NCI-H2196 treated with DMSO at 0.1 percent for 48 hours (cell line): ENCODE data around the gene ZBP1.
"Not testable (repeated sequence)": the region's sequence is repeated elsewhere in the genome, so short reads cannot be mapped to it uniquely, and the experiment has no call there.

Source experiments
- DNase-seq: peaks from one replicate; lab custom pipeline; 2025; ENCODE audit not compliant: unreplicated experiment; lab: John Stamatoyannopoulos, UW

ZBP1 gene

GRCh38 chr20:57647933-57648785 is 27.9 kb upstream of the ZBP1 start:
- DNase-seq, result no peak

- DNase-seq, result no peak
Observed at GRCh38 chr20:57647006-57647932, 27.0 kb upstream of the ZBP1 start.

DNA sequence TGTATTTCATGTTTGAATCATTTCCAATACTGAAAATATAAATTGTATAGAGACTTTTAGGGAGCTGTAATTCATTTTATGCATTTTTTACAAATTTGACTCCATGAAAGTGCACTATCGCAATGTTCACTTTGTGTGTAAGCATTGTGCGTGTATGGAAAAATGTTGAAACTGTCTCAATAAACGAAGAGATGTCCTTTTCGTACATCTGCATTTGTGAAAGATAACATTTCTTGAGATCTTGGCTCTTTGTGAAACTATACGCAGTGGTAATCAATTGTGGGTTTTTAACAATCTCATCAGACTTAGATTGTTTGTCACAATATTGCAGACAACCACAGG is 18.6 kb upstream of the ZBP1 start:
- no peak for DNase-seq

DNA sequence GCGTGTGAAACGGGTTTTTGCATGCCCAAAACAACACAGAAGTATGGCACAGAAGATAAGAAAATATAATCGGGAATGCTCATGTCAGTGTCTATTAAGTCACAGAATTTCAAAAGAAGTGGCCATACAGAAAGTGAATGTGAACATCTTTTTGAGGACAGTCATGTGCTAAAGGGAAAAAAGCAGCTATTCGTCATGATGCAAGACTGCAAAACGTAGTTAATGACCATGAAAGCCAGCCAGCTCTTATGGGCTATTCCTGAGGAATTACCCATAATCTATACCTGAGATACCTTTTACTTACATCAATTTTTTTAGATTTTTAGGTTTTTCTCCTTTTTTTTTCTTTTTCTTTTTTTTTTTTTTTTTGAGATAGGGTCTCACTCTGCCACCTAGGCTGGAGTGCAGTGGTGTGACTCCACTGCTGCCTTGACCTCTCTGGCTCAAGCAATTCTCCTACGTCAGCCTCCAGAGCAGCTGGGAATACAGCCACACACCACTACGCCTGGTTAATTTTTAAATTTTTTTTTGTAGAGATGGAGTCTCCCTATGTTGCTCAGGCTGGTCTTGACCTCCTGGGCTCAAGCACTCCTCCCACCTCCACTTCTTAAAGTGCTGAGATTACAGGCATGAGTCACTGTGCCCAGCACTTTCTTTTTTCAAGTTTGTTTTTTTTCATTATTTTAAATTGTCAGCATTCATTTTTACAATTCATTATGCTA is 18.1 kb upstream of the ZBP1 start:
- DNase-seq, result no peak

GRCh38 chr20:57633945-57634491 is 13.8 kb upstream of the ZBP1 start:
- no peak for DNase-seq

- no peak for DNase-seq
Observed at GRCh38 chr20:57632286-57632685, 12.1 kb upstream of the ZBP1 start.

- DNase-seq, result no peak
Observed at GRCh38 chr20:57630061-57630460, 9.8 kb upstream of the ZBP1 start.

DNA sequence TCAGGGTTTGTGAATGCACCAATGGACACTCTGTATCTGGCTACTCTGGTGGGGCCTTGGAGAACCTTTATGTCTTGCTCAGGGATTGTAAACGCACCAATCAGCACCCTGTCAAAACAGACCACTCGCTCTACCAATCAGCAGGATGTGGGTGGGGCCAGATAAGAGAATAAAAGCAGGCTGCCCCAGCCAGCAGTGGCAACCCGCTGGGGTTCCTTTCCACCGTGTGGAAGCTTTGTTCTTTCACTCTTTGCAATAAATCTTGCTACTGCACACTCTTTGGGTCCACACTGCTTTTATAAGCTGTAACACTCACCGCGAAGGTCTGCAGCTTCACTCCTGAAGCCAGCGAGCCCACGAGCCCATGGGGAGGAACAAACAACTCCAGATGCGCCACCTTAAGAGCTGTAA is 9.3 kb upstream of the ZBP1 start:
- not testable (repeated sequence) for DNase-seq

- DNase-seq, result not testable (repeated sequence)
Observed at GRCh38 chr20:57628962-57629308, 8.7 kb upstream of the ZBP1 start.

DNA sequence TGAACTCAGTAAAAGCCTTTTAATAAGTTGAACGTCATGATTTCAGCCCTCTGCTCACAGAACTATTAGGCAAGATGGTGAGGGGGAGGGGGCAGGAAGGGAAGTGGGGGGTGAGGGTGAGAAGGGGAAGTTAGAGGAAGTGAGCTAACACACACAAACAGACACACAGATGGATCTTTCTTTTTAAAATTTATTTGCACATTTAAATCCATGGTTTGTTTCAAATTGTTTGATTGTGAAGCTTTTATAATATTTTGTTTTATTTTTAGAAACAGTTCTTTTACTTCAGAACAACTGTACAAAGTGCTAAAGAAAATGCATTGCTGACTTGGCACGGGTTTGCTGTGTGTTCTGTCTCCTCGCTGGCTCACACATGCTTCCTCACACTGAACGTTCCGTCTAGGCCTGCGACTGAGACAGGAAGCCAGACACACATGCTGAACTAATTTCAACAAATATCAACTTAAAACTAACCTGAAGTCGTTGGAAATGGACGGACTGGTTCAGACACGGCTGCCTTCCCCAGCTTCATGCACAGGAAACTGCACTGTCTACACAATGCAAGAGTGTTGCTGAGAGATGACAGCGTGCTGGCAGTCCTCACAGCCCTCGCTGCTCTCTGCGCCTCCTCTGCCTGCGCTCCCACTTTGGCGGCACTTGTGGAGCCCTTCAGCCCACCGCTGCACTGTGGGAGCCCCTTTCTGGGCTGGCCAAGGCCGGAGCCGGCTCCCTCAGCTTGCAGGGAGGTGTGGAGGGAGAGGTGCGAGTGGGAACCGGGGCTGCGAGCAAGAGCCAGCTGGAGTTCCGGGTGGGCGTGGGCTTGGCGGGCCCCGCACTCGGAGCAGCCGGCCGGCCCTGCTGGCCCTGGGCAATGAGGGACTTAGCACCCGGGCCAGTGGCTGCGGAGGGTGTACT is 8.1 kb upstream of the ZBP1 start:
- no peak for DNase-seq

DNA sequence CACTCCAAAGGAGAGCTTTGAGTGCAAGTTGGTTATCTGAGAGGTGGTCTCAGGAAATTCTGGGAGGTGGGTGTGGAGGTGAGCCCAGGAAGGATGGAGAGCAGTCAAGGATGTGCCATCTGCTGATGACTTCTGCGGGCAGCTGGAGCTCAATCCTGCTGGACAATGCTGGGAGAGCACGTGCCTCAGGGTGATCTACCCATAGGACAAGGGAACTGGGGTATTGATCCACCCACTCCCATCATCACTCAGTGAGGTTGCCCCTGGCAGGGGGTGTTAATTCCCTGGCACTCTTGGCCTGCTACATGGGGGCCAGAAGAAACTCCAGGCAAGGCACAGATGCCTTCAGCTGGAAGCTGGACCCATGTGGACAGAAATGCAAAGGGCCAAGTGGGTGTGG is 7.1 kb upstream of the ZBP1 start:
- DNase-seq, result no peak

- no peak for DNase-seq
Observed at GRCh38 chr20:57625978-57626377, 5.8 kb upstream of the ZBP1 start.

DNA sequence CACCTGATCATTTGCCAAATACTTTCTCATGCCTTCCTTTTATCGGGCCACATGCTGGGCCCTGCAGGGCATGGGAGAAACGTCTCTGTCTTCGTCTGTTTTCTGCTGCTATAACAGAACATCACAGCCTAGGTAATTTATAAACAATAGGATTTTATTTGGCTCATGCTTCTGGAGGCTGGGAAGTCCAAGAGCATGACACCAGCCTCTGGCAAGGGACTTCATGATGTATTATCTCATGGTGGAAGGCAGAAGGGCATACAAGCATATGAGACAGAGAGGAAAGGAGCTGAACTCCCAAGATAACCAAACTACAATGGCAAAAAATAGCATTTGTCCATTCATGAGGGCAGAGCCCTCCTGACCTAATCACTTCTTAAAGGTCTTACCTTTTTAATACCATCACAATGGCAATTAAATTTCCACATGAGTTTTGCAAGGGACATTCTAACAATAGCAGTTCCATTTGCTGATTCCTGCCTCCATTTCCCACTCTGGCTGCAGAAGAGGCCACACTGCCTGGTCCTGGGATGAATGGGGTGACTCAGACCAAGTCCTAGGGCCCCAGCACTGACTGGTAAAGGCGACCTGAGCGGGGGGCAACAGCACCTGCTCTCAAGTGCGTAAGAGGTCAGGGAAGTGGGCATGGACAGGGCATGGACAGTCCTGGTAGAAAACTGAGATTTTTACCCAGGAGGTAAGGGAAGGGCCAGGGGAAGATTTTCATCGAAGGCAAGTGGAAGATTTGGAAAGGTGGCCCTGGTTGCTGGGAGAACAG is 5.1 kb upstream of the ZBP1 start:
- DNase-seq, result no peak

DNA sequence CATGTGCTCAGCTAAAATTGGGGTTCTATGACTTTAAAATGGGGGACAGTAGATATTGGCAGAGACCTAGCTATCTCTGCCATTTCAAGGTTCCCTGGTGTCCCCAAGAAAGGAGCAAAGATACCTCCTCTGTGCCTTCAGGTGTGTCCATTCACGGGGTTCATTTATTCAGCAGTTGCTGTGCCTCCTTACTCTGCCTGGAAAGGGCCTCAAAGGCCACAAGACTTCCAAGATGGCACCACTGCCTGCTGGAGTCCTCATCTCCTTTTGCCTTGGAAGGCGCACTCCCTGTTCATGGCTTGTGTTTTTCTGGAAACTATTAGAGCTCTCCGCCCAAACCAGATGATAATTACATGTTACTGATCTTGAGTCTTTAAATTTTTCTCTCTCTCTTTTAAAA is 3.9 kb upstream of the ZBP1 start:
- no peak for DNase-seq

DNA sequence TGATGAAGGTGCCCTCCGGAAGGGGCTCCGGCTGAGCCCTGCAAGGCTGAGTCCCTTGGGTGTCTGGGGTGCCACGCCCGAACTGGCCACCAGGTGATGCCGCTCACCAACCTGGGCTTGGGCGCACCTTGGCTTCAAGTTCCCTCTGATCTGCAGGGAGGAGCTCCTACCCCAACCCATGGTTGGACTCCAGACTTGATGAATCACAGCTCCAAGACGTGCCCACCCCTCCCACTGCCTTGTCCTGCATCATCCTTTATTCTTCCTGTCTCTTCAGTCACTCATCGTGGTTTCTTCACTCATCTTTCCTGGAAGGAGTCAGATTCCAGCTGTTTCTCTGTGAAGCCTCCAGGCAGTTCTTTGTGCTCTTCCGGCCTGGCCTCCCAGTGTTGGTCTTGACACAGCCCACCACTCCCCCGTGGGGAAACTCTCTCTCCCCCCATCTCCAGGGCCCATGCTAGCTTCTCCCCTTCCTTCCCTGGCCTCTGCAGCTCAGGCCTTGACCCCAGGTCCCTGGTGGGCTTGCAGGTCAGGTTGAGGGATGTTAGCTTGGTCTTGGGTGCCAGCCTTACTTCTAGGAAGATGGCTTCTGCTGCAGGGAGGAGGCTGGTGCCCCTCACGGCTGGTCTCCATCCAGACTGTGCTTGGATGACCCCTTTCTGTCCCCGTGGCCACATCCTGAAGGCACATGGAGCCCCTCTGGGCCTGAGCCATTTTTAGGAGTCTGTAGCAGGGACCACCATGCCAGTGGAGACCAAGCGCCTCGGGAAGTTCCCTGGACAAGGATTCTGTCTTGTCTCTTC is 2.6 kb upstream of the ZBP1 start:
- DNase-seq, result peak; percentile 24

- DNase-seq, result no peak
Observed at GRCh38 chr20:57622201-57622570, 2.0 kb upstream of the ZBP1 start.

GRCh38 chr20:57621421-57622200 is 1.4 kb upstream of the ZBP1 start:
- DNase-seq, result no peak

DNA sequence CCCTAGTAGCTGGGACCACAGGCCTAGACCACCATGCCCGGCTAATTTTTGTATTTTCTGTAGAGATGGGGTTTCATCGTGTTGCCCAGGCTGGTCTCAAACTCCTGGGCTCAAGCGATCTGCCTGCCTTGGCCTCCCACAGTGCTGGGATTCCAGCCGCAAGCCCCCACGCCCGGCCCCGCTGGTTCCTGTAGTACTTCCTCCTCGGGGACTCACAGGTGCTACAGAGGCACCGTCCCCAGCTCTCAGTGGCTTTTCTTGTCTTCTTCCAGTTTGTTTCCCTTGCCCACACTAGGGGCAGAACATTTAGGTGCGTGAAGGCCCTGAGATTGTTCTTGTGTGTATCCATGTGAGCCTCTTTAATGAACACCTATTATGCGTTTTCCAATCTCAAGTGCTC is 773 bp upstream of the ZBP1 start:
- DNase-seq, result no peak
